GM18517 (cell line): ENCODE measurements around the gene IGFN1.

Source experiments
- ATAC-seq: cut with Tn5 transposase; IDR thresholded peaks from one replicate; pipeline ENCODE4 v1.9.1; 2021; ENCODE audit warnings: mild to moderate bottlenecking, moderate library complexity; ENCODE audit not compliant: unreplicated experiment

IGFN1 gene

DNA sequence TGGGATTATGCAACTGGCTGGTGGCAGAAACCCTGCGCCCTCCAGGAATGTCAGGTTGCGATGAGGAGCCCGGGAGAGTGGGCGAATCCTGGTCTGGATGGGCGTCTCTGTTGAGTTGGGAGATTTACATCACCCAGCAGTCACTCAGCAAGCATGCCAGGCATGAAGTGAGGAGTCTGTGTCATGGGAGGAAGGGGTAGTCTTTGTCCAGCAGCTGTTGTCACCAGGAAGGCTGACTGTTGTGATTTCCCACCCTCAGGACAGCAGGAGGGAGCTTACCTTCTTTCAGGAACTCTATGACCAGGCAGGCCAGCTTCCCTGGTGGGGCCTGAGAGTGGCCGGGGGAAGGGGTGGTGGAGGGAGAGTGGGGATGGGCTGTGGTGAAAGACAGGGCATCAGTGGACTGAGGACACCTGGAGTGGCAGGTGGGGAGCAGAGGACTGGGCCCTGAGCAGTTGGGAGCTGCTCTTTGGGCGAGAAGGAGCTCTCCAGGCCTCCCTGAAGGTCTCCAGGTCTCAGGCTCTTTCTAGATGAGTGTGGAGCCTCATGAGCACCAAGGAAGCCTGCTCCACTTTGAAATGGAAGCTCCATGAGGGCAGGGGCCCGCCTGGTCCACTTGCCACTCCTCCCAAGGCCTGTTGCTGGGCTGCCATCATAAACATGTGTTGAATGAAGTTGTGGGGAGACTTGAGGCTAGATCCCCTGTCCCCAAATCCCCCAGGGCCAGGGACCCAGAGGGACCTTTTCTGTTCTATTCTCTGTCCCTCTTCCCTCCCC lies 71.3 kb downstream of the IGFN1 start:
- no peak for ATAC-seq

DNA sequence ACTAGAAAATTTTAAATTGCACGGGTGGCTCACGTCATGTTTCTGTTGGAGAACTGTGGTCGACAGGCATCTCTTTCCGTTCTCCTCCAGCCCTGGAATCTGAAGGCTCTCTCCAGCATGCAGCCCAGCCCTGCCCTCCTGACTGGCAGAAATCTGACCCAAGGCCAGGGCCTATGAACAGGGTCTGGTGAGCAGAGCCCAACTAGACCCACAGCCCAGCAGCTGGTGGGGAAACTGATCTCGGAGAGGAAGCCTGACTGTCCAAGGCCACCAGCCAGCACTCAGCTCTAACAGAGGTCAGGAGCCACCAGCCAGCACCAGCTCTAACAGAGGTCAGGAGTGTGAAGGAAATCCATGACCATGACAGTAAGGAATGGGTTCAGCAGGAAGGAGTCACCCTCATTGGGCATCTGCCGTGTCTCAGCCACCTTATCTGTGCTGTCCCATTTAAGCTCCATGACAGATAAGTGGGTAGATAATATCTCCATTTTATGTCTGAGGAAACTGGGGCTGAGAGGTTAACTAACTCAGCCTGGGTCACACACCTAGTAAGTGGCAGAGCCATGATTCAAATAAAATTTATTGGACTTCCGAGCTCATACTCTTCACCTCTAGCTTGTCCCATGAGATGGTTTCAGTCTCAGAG lies 72.5 kb downstream of the IGFN1 start:
- ATAC-seq = no peak

DNA sequence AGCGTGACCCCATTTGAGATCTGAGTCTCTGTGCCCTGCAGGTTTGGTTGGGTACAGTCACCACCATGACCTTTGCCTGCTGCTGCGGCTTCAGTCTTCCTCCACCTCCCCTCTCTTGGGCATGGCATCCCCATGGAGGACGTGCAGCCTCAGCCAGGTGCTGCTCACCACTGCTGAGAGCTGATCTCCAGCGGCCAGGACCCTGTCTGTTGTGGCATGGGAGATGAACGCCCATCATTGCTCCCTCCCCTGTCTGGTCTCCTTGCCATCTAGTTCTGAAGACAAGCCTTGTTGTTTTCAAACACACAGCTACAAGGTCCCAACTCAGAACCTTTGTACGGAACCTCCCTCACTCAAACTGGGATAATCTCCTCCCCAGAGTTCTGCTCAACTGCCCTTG lies 73.4 kb downstream of the IGFN1 start:
- ATAC-seq = no peak

- ATAC-seq = no peak
These were observed 73.9 kb downstream of the IGFN1 start for GRCh38 chr1:201264554-201264953.

DNA sequence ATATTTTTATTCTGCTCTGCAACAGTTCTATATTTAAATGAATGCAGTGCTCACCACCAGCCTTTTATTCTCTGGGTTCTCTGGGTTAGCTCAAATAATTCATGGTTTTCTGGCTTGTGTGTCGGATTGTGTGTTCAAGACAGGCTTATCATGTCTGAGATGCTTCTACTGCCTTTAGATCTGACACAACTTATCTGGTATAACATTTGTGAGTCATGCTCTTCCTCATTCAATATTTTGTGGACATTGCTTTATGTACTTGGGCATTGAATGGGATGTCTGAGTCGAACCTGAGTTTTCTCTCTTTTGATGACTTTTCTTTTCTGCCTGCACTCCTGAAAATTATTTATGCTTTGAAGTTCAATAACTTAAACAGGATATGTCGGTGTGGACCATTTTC lies 75.1 kb downstream of the IGFN1 start:
- ATAC-seq = no peak

DNA sequence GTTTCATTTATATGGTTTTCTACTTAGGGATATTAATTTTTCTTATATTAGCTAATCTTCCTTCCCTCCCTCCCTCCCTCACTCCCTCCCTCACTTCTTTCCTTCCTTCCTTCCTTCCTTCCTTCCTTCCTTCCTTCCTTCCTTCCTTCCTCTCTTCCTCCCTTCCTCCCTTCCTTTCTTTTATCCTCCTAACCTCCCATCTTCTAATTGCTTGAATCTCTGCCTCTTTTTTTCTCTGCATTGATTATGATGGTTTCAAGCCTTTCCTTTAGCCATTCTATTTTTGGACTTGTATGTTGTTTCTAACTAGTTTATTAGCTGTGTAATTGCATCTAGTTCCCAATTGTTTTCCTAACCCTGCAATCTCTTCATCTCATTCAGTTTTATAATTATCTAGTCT lies 75.7 kb downstream of the IGFN1 start:
- ATAC-seq = no peak

DNA sequence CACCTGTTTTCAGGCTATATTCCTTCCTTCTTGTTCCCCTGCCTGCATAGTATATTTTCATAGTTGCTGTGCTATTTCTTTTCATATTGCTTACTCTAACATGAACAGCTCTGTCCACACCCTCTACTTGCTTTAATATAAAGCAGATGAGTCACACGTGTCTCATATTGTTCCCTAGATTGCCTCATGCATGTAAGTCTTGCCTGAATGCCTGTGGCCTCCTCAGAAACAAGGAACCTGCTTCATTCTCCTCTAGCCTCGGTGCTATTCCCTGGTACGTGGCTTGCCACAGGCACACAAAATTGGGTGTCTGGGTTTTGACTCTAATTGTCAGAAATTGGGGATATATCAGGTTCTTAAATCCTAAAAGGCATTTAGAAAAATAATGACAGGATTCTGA lies 76.2 kb downstream of the IGFN1 start:
- ATAC-seq = no peak

- no peak for ATAC-seq
These were observed 77.0 kb downstream of the IGFN1 start for GRCh38 chr1:201267481-201268229.

- ATAC-seq = no peak
These were observed 78.1 kb downstream of the IGFN1 start for GRCh38 chr1:201268604-201269151.

GRCh38 chr1:201269281-201269680 lies 78.7 kb downstream of the IGFN1 start:
- ATAC-seq = no peak

DNA sequence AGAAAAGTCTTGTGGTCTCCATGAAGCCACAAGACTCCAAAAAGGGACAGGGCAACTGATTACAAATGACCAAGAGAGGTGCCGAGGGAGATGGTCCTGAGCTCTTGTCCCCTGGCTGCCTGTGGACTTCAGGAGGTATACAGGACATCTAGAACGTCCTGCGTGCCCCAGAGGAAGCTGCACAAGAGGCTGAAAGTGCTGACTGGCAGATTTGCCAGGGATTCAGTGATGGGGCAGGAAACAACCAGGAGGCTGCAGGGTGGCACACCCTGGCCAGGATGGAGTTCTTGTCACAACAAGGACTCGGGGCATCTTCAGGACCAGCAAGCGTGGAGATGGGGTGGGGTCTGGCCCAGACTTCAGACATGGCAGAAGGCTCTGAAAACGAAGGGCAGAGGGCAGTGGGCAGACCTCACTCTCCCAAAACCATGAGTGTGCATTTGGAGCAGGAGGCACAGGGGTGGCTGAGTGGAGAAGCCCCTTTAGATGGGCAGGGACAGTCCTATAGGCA lies 79.3 kb downstream of the IGFN1 start:
- ATAC-seq = no peak

GRCh38 chr1:201270616-201271390 lies 80.2 kb downstream of the IGFN1 start:
- no peak for ATAC-seq

DNA sequence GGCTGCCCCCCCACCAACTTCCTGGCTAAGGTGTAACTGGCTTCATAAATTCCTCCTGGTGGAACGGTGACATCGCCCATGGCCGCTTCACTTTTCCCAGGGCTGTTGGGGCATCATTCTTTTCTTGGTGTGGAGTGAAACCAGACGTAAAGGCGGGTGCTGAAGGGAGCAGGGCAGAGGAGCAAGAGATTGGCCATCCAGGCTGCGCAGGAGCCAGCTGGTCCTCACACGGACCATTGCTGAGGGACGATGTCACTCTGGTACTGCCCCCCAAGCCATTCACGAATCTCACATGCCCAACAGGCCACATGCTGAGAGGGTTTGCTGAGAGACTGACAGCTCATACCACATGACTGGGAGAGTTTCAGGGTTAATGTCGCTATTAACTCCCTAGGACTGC lies 82.2 kb downstream of the IGFN1 start:
- ATAC-seq = no peak

DNA sequence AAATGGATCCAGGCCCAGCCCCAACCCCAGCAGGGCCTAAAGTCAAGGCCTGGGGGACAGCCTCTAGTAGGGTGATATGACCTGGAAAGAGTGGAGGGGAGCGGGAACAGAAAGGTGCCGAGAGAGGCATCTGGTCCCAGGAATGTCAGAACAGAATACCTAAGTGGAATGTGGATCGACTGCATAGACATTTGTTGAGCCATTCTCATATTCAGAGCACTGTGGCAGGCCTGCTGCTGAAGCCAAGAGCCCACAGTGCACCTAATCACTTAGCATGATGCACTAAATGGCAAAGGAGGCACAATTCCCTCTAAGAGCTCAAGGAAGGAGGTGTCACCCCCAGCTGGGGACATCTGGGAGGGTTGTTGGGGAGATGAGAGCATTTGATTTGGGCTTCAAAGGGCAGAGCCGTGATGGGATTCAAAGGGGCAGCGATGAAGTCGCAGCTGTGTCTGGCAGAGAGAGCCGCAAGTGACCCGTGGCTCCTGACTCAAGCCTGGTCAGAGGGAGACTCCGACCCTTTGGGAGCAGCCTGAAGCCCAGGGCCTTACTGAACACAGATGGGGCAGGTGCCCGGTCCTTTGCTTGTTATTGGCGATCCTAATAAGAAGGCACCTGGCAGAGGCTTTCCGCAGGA lies 84.1 kb downstream of the IGFN1 start:
- ATAC-seq = no peak

GRCh38 chr1:201275253-201275666 lies 84.6 kb downstream of the IGFN1 start:
- ATAC-seq = no peak

- no peak for ATAC-seq
These were observed 86.3 kb downstream of the IGFN1 start for GRCh38 chr1:201276891-201277290.

DNA sequence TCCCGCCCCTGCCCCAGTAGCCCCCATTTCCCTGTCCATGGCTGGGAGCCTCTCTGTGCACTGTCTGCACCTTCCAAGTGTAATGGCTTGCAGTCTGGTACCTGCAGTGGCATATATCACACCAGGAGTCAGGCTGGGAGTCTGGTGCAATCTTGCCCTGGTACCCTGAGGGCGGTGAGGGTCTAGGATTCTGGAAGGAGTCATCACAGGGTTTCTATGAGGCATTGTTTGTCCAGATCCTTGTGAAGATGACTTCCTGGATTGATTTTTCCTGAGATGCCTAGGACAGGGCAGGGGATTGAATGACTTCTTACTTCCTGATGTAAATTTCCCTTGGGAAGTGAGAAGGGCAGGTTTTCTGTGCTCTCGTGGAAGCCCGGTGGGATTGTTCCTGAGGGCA lies 86.8 kb downstream of the IGFN1 start:
- ATAC-seq = no peak
